Stimulated activated naive CD8-positive, alpha-beta T cell treated with anti-CD3 and anti-CD28 coated beads, Interleukin-15, Interleukin-2, amounts not matched to agents 100 ng/mL and 50 ng/mL, for 24 hours (primary cell): ENCODE data around the gene FERMT3.
A peak's percentile ranks its signal among the peaks of the same experiment; 100 is the strongest.

Experiments used
- H3K27ac Mint-ChIP-seq: one replicate; pipeline ENCODE4 v1.8.0; 2021; ENCODE audit warnings: mild to moderate bottlenecking, mixed read lengths
- H3K27me3 Mint-ChIP-seq: one replicate; pipeline ENCODE4 v1.8.0; 2021; ENCODE audit warnings: mixed read lengths
- H3K36me3 Mint-ChIP-seq: one replicate; pipeline ENCODE4 v1.8.0; 2021; ENCODE audit warnings: low read depth, mixed read lengths
- H3K4me1 Mint-ChIP-seq: one replicate; pipeline ENCODE4 v1.8.0; 2021; ENCODE audit warnings: low read depth, mixed read lengths
- H3K4me3 Mint-ChIP-seq: one replicate; pipeline ENCODE4 v1.8.0; 2021; ENCODE audit warnings: mild to moderate bottlenecking, mixed read lengths
- H3K9me3 Mint-ChIP-seq: one replicate; pipeline ENCODE4 v1.8.0; 2021; ENCODE audit warnings: mixed read lengths

FERMT3 gene

DNA sequence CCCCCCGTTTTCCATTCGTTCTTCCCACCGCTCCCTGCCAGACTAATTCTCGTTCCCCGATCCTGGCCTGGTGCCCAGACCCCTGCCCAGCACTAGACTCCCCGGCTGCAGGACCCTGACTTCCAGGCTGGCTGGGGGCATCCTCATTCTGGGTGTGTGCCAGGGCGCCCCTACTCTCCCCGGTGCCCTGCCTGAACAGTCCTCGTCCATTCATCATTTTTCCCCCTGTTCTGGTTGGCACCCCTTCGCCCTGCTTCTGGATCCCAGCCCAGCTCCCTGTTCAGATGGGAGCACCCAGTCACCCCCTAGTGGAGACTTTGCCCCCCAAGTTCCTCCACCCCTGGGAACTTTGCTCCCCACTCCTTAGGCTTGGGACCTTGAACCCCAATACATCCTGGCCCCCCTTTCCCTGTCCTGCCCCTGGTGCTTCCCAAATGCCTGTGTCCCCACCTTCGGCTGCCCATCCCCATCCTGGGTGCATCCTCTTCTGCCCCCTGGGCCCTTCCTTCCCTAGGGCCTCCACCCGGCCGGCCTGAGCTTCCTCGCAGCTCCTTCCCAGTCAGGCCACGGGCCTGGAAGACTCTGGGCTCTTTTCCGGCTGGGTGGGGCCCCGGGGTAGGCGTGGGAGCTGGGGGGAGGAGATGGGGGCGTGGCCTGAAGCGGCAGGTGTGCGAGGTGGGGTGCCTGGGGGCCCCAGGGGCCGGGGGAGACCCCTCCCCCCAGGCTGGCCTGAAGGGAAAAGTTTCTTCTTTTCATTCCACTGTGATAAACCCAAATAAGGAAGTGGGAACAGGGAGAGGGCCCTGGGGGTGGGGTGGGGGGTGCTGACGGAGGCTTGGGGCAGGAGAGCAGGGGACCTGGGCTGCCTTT, 45.7 kb downstream of the FERMT3 start:
- peak overlapping the region; percentile 31 for H3K27ac Mint-ChIP-seq
- H3K27me3 Mint-ChIP-seq, result no peaks in the 10 kb centered on the region

DNA sequence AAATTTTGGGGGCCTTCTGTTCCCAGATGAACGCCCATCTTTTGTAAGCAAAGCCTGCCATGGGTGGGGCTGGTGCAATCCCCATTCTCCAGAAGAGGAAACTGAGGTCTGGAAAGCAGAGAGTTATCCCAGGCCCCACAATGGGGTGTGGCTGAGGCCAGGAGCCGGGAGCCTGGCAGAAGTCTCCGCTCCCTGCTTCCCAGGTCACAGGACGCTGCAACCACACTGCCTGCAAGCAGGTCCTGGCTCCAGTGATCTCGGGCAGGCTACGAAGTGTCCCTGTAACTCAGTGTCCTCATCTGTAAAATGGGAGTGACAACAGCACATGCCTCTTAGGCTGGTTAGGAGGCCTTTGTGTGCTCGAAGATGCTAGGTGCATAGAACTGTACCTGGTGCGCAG, 46.5 kb downstream of the FERMT3 start:
- H3K36me3 Mint-ChIP-seq, result no peaks in the 10 kb centered on the region
- no peak overlapping the region for H3K4me3 Mint-ChIP-seq
- H3K9me3 Mint-ChIP-seq, result no peaks in the 10 kb centered on the region
- H3K27ac Mint-ChIP-seq, result no peak overlapping the region
- peaks cover 13% of the 10 kb centered on the region for H3K4me1 Mint-ChIP-seq
- no peaks in the 10 kb centered on the region for H3K27me3 Mint-ChIP-seq

More for the DNA sequence above, 45.7 kb downstream of the FERMT3 start:
- no peaks in the 10 kb centered on the region for H3K36me3 Mint-ChIP-seq
- no peaks in the 10 kb centered on the region for H3K9me3 Mint-ChIP-seq
- peaks cover 17% of the 10 kb centered on the region for H3K4me1 Mint-ChIP-seq
- H3K4me3 Mint-ChIP-seq, result peak overlapping the region; percentile 85

DNA sequence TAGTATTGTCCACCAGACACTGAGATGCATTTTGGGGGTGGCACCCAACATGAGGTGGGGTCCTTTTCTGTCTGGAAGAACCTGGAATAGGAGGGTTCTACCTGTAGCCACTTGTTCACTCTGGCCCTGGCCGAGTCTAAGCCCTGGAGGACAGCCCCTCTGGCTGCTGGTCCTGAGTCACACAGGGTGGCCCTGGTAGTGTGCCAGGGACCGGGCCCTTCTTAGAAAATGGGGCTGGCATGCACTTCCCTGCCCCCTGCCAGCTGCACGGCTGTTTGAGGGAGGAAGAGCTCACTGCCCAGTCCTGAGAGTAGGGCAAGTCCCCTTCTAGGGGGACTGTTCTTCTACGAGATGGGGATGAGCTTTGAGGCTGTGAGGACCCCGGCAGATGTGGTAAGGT, 47.0 kb downstream of the FERMT3 start:
- Mint-ChIP-seq H3K27ac (no peak overlapping the region), H3K4me1 (peaks cover 12% of the 10 kb centered on the region), H3K9me3 (no peaks in the 10 kb centered on the region), H3K27me3 (no peaks in the 10 kb centered on the region), H3K4me3 (no peak overlapping the region), H3K36me3 (no peaks in the 10 kb centered on the region)

DNA sequence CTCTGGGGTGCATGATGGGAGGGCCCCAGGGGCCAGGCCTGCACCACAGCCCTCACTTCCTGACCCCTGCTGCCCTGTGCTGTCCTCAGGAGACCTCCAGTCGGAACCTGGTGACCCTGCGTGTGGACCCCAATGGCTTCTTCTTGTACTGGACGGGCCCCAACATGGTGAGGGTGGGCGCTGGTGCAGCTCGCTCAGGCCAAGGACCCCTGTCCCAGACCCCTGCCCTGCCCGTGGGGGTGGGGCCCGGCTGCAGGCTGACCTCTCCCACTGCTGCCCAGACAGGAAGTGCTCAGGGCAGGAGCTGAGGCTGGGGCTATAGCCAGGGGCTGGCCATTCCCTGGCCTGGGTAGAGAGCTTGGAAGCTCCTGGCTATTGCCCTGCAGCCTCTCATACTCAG, 47.8 kb downstream of the FERMT3 start:
- peaks cover 13% of the 10 kb centered on the region for H3K4me1 Mint-ChIP-seq
- no peak overlapping the region for H3K27ac Mint-ChIP-seq
- peaks cover 2% of the 10 kb centered on the region for H3K36me3 Mint-ChIP-seq
- H3K27me3 Mint-ChIP-seq, result no peaks in the 10 kb centered on the region
- H3K4me3 Mint-ChIP-seq, result no peak overlapping the region
- no peaks in the 10 kb centered on the region for H3K9me3 Mint-ChIP-seq

DNA sequence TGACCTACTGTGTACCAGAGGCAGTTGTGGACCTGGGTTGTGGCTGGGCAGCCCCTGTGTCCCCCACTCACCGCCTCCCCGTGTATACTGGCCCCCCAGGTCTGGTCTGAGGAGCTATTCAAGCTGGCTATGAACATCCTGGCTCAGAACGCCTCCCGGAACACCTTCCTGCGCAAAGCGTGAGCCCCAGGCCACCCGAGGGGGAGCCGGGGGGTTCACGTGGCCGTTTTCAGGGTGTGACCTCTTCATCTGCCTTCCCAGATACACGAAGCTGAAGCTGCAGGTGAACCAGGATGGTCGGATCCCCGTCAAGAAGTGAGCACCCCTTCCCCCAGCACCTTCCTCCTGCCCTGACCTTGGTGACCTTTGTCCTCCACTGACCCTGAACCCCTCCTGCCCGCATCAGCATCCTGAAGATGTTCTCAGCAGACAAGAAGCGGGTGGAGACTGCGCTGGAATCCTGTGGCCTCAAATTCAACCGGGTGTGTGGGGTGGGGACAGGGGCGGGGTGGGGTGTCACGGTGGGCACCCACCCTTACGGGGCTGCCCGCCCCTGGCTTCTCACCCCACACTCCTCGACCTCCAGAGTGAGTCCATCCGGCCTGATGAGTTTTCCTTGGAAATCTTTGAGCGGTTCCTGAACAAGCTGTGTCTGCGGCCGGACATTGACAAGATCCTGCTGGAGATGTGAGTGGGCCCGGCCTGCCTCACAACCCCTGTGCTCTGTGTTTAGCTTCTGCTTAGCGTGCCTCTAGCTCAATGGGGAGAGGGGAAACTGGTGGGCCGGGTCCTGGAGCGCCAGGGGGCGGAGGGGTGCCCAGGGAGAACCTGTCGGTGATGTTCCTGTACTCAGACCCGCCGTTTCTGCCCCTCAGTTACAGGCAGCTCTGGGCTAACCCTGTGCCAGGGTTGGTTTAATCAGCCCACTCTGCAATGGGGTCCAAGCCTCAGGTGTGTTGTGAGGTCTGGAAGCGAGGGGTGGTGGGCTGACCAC, 48.9 kb downstream of the FERMT3 start:
- H3K27ac Mint-ChIP-seq, result no peak overlapping the region
- H3K36me3 Mint-ChIP-seq, result peaks cover 13% of the 10 kb centered on the region
- H3K9me3 Mint-ChIP-seq, result no peaks in the 10 kb centered on the region
- H3K4me3 Mint-ChIP-seq, result no peak overlapping the region
- H3K4me1 Mint-ChIP-seq, result peaks cover 20% of the 10 kb centered on the region
- no peaks in the 10 kb centered on the region for H3K27me3 Mint-ChIP-seq

DNA sequence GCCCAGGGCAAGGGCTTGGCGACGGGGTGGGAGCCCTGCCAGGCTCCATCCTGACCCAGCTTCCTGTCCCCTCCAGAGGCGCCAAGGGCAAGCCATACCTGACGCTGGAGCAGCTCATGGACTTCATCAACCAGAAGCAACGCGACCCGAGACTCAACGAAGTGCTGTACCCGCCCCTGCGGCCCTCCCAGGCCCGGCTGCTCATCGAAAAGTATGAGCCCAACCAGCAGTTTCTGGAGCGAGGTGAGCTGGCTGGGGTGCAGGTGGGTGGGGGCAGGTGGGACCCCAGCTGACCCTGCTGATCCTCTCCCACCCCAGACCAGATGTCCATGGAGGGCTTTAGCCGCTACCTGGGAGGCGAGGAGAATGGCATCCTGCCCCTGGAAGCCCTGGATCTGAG, 49.8 kb downstream of the FERMT3 start:
- H3K4me3 Mint-ChIP-seq, result no peak overlapping the region
- peaks cover 20% of the 10 kb centered on the region for H3K4me1 Mint-ChIP-seq
- H3K27me3 Mint-ChIP-seq, result no peaks in the 10 kb centered on the region
- H3K9me3 Mint-ChIP-seq, result no peaks in the 10 kb centered on the region
- no peak overlapping the region for H3K27ac Mint-ChIP-seq
- peaks cover 13% of the 10 kb centered on the region for H3K36me3 Mint-ChIP-seq

DNA sequence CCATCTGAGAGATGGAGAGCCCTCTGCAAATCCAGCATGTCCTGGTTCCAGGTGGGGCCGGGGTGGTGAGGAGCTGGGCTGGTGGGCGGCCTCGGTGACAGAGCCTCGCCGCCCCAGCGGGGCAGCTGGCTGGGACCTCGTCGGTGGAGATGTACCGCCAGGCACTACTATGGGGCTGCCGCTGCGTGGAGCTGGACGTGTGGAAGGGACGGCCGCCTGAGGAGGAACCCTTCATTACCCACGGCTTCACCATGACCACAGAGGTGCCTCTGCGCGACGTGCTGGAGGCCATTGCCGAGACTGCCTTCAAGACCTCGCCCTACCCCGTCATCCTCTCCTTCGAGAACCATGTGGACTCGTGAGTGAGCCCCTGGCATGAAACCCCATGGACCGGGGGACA, 51.8 kb downstream of the FERMT3 start:
- H3K36me3 Mint-ChIP-seq, result peaks cover 16% of the 10 kb centered on the region
- H3K4me3 Mint-ChIP-seq, result no peak overlapping the region
- H3K4me1 Mint-ChIP-seq, result peaks cover 13% of the 10 kb centered on the region
- H3K9me3 Mint-ChIP-seq, result no peaks in the 10 kb centered on the region
- H3K27ac Mint-ChIP-seq, result no peak overlapping the region
- H3K27me3 Mint-ChIP-seq, result no peaks in the 10 kb centered on the region

DNA sequence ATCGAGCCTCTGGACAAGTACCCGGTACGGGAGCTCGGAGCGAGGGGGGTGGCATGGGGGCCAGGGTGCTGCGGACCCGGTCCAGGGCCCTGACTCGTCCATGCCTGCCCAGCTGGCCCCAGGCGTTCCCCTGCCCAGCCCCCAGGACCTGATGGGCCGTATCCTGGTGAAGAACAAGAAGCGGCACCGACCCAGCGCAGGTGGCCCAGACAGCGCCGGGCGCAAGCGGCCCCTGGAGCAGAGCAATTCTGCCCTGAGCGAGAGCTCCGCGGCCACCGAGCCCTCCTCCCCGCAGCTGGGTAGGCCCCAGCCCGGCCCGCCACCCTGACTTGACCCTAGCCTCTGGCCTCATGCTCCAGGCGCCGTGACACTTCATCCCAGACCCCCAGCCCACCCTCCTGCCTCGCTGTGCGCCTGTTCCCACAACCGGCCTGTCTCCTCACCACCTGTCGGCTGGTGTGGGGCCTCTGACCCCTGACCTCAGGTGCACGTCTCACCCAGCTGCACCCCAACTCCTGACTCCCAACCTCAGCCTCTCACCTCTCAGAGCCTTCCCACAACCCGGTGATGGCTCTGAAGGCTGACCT, 52.5 kb downstream of the FERMT3 start:
- H3K27me3 Mint-ChIP-seq, result no peaks in the 10 kb centered on the region
- no peak overlapping the region for H3K4me3 Mint-ChIP-seq
- H3K36me3 Mint-ChIP-seq, result peaks cover 16% of the 10 kb centered on the region
- H3K4me1 Mint-ChIP-seq, result peaks cover 13% of the 10 kb centered on the region
- H3K27ac Mint-ChIP-seq, result peak overlapping the region; percentile 38
- no peaks in the 10 kb centered on the region for H3K9me3 Mint-ChIP-seq

DNA sequence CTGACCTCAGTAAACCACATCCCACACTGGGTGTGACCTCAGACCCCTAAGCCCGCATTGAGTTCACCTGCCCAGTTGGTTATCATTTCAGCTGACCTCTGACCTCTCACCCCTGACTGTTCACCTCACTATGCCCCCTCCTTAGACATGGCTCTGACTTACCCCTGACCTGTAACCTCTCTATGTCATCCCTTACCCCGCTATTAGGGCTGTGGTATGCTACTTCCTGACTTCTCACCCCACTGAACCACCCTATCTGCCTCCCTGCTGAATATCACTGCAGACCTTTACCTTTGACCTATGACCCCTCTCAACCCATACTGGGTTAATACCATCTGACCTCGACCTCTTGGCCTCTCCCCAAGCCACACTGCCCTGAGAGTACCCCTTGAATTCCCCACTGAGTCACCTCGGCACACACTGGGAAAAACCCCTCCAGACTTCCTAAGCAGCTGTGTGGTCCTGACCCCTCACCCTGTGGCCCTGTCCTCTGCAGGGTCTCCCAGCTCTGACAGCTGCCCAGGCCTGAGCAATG, 53.1 kb downstream of the FERMT3 start:
- Mint-ChIP-seq H3K36me3 (peaks cover 16% of the 10 kb centered on the region), H3K9me3 (no peaks in the 10 kb centered on the region), H3K4me3 (no peak overlapping the region), H3K27me3 (no peaks in the 10 kb centered on the region), H3K4me1 (peaks cover 13% of the 10 kb centered on the region), H3K27ac (peak overlapping the region; percentile 38)

DNA sequence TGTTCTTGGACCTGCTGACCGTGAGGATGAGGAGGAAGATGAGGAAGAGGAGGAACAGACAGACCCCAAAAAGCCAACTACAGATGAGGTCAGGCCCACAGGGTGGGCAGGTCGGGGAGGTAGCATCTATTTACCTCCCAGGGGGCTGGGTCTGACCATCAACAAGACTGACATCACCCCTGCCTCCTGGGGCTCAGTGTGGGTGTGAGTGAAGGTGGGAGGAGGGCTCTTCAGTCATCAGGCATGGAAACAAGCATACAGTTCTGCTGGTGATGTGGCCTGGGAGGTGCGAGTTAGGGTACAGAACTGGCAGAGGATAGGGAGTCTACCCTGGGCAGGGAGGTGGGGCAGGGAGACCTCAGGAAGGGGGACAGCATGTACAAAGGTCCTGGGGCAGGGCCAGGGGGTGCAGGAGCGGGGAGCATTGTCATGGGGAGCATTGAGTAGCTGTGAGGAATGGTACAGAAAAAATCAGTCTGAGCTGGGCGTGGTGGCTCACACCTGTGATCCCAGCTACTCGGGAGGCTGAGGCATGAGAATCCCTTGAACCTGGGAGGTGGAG, 53.7 kb downstream of the FERMT3 start:
- Mint-ChIP-seq H3K36me3 (peaks cover 16% of the 10 kb centered on the region), H3K27ac (peak overlapping the region; percentile 38), H3K9me3 (no peaks in the 10 kb centered on the region), H3K4me1 (peaks cover 13% of the 10 kb centered on the region), H3K4me3 (no peak overlapping the region), H3K27me3 (no peaks in the 10 kb centered on the region)

DNA sequence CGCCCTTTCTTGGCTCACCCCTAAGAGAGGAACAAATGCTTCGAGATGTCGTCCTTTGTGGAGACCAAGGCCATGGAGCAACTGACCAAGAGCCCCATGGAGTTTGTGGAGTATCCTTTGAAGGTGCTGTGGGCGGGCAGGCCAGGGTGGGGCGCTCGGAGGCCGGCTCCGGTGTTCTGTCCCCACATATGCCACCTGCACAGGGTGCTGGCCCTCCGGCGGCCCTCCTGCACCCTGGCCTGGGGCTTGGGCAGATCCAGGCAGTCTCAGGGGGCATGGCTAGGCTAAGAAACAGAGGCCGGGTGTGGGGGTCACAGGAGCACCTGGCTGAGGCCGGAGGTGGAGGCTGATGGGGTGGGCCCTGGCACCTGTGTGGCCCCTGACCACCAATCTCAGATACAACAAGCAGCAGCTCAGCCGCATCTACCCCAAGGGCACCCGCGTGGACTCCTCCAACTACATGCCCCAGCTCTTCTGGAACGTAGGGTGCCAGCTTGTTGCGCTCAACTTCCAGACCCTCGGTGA, 55.1 kb downstream of the FERMT3 start:
- H3K4me3 Mint-ChIP-seq, result no peak overlapping the region

DNA sequence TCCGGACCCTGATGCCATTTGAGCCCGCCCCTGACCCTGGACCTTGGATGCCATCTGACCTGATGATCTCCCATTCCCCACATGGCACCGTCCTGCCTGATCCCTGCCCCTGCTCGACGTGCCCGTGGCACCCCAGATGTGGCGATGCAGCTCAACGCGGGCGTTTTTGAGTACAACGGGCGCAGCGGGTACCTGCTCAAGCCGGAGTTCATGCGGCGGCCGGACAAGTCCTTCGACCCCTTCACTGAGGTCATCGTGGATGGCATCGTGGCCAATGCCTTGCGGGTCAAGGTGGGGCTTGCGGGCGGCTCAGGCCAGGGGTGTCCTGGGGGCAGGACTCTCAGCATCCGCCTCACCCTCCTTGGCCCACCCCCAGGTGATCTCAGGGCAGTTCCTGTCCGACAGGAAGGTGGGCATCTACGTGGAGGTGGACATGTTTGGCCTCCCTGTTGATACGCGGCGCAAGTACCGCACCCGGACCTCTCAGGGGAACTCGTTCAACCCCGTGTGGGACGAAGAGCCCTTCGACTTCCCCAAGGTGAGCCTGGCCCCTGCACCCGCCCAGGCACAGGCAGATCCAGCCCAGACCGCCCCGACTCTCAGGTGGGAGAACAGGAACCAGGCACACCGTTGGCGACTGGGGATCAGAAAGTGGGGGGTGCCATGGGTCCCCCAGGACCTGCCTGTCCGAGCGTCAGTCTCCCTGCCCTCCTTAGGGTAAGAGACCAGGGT, 55.9 kb downstream of the FERMT3 start:
- no peak overlapping the region for H3K4me3 Mint-ChIP-seq
- H3K4me1 Mint-ChIP-seq, result peaks cover 13% of the 10 kb centered on the region
- no peak overlapping the region for H3K27ac Mint-ChIP-seq
- H3K27me3 Mint-ChIP-seq, result no peaks in the 10 kb centered on the region
- H3K9me3 Mint-ChIP-seq, result no peaks in the 10 kb centered on the region
- peaks cover 16% of the 10 kb centered on the region for H3K36me3 Mint-ChIP-seq

More for the DNA sequence above, 55.1 kb downstream of the FERMT3 start:
- peaks cover 13% of the 10 kb centered on the region for H3K4me1 Mint-ChIP-seq
- H3K27me3 Mint-ChIP-seq, result no peaks in the 10 kb centered on the region
- no peaks in the 10 kb centered on the region for H3K9me3 Mint-ChIP-seq
- H3K27ac Mint-ChIP-seq, result no peak overlapping the region
- peaks cover 16% of the 10 kb centered on the region for H3K36me3 Mint-ChIP-seq

DNA sequence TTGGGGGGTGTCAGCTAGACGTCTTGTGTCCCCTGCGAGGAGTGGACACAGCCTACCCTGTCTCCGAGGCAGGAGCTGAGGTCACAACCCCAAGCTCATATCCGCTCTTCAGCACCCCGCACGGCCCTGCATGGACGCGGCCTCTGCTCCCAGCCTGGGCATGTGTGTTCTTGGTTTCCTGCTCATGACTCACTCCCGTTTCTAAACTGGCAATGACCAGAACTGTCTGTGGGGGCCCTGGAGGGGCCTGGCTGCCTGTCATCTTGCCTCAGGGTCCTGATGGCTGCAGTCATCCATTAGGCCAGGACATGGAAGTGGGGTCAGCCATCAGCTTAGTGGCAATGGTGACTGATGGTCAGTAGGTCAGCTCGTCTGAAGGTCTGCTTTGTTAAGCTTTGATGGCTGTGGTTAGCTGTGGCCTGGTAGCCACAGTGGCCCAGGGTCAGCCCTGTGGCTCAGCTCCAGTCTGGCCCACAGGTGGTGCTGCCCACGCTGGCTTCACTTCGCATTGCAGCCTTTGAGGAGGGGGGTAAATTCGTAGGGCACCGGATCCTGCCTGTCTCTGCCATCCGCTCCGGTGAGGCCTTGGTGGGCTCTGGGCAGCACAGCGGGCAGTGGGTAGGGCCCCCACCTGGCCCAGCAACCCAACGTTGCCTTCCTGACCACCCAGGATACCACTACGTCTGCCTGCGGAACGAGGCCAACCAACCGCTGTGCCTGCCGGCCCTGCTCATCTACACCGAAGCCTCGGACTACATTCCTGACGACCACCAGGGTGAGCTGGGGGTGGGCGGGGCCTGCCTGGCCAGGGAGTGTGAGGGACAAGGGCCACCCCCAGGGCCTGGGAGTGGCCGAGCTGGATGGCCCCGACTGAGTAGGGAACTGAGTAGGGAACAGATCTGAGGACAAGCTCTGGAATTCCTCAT, 56.8 kb downstream of the FERMT3 start:
- Mint-ChIP-seq H3K36me3 (peaks cover 16% of the 10 kb centered on the region), H3K4me3 (no peak overlapping the region), H3K27ac (no peak overlapping the region), H3K9me3 (no peaks in the 10 kb centered on the region), H3K4me1 (peaks cover 21% of the 10 kb centered on the region), H3K27me3 (no peaks in the 10 kb centered on the region)
